HepG2 (cell line): ENCODE data around the gene ZNF488. TPM values are rescaled to one million over a fixed set of nuclear protein-coding genes. Genes with fewer than 3 reads are reported as not detected.

Experiments
- ATAC-seq: fragments of 200-7000 bp; cut with Tn5 transposase; 3 replicates; pipeline ENCODE4 v1.9.1; 2020; ENCODE audit warnings: mild to moderate bottlenecking, moderate library complexity
- BruUV-seq: library from RNA; stranded (reverse); fragments of 400-500 nt; replicated peaks from 2 replicates; lab custom pipeline; 2021; lab: Mats Ljungman, UMichigan
- CTCF ChIA-PET: fragments of 300-600 bp; formaldehyde crosslinking; extraction: SDS; loops from one replicate; lab custom pipeline; 2021; ENCODE audit warnings: low total read pairs, inconsistent platforms, low intra/inter-chr PET ratio; lab: Yijun Ruan, JAX
- POLR2A ChIA-PET: fragments of 350-600 bp; sonication (Branson Sonifier 250); formaldehyde crosslinking; loops from one replicate; lab custom pipeline; 2020; ENCODE audit warnings: antibody characterized with exemption, inconsistent platforms; lab: Yijun Ruan, JAX
- DNase-seq: peaks from one replicate; pipeline ENCODE4 v3.0.0-alpha.2; 2015; ENCODE audit warnings: low spot score
- FAIRE-seq: peaks from 3 replicates; lab custom pipeline; 2011; peaks lifted over from hg19 to GRCh38; lab: Jason Lieb, UNC
- H2AFZ ChIP-seq: one replicate; pipeline ENCODE4 v1.6.1; 2011; ENCODE audit warnings: low read length, inconsistent platforms
- H3K27ac ChIP-seq: fragments of 300-600 bp; 3 replicates; pipeline ENCODE4 v1.8.0; 2011; ENCODE audit warnings: mixed run types, mild to moderate bottlenecking, mixed read lengths, low read length, inconsistent platforms; ENCODE audit not compliant: insufficient read depth; ENCODE audit errors: extremely low read length
- H3K27me3 ChIP-seq, 2 experiments: fragments of 200-600 bp in 1 of 2; 2 replicates in 1 of 2; 3 replicates in 1 of 2; pipeline versions ENCODE4 v1.6.0 to v1.8.0; 2011; ENCODE audit warnings: low read length in 2 of 2, mild to moderate bottlenecking in 2 of 2, moderate library complexity in 2 of 2, inconsistent platforms in 1 of 2; ENCODE audit not compliant: insufficient read depth in 2 of 2, control insufficient read depth in 1 of 2
- H3K36me3 ChIP-seq, 2 experiments: fragments of 200-600 bp in 1 of 2; replicated peaks in 1 of 2; 2 replicates in 1 of 2; 3 replicates in 1 of 2; pipeline versions ENCODE4 v1.5.1 to v1.8.0; 2011; ENCODE audit warnings: low read length in 2 of 2, inconsistent platforms in 1 of 2; ENCODE audit not compliant: insufficient read depth in 2 of 2, control insufficient read depth in 1 of 2
- H3K4me1 ChIP-seq: 2 replicates; pipeline ENCODE4 v1.5.1; 2012; ENCODE audit warnings: low read length, inconsistent platforms; ENCODE audit not compliant: insufficient read depth
- H3K4me2 ChIP-seq: 2 replicates; pipeline ENCODE4 v1.6.0; 2011; ENCODE audit warnings: low read depth, low read length, inconsistent platforms
- H3K4me3 ChIP-seq, 3 experiments: fragments of 200-600 bp in 1 of 3; sonication (generic), shearing (Covaris generic) in 1 of 3; replicated peaks in 1 of 3; 2 replicates each; pipeline ENCODE4 v1.5.1; 2011 to 2016; ENCODE audit warnings: low read length in 3 of 3, inconsistent platforms in 2 of 3, low read depth in 2 of 3, mild to moderate bottlenecking in 2 of 3, control low read depth in 1 of 3, mixed read lengths in 1 of 3; ENCODE audit not compliant: insufficient read depth in 1 of 3
- H3K79me2 ChIP-seq: one replicate; pipeline ENCODE4 v1.6.1; 2011; ENCODE audit warnings: low read length, inconsistent platforms; ENCODE audit not compliant: insufficient read depth
- H3K9ac ChIP-seq: 2 replicates; pipeline ENCODE4 v1.6.0; 2011; ENCODE audit warnings: mild to moderate bottlenecking, low read depth, low read length, inconsistent platforms; ENCODE audit not compliant: insufficient read depth
- H3K9me3 ChIP-seq: 2 replicates; pipeline ENCODE4 v1.5.1; 2012; ENCODE audit warnings: mild to moderate bottlenecking, low read length
- H4K20me1 ChIP-seq: 2 replicates; pipeline ENCODE4 v1.6.0; 2011; ENCODE audit warnings: inconsistent platforms, mild to moderate bottlenecking, low read length, moderate library complexity; ENCODE audit not compliant: insufficient read depth
- DNMT3B ChIP-seq: conservative IDR thresholded peaks from 2 replicates; pipeline ENCODE4 v1.6.1; 2016; ENCODE audit warnings: missing biosample characterization, control low read depth
- HES4 ChIP-seq: sonication (generic); formaldehyde crosslinking; IDR thresholded peaks from 2 replicates; pipeline ENCODE4 v1.9.0; 2021; ENCODE audit warnings: mild to moderate bottlenecking, missing genetic modification reagents, borderline replicate concordance
- MYC ChIP-seq: sonication (generic); formaldehyde crosslinking; IDR thresholded peaks from 2 replicates; pipeline ENCODE4 v1.9.0; 2021; ENCODE audit warnings: missing genetic modification reagents, borderline replicate concordance
- NFYC ChIP-seq: IDR thresholded peaks from 2 replicates; pipeline ENCODE4 v1.6.1; 2016; ENCODE audit warnings: missing genetic modification reagents, missing compliant biosample characterization
- PHF21A ChIP-seq: sonication (generic); formaldehyde crosslinking; IDR thresholded peaks from 2 replicates; pipeline ENCODE4 v1.5.0; 2020; ENCODE audit warnings: mild to moderate bottlenecking, missing genetic modification reagents
- TEAD3 ChIP-seq: optimal IDR thresholded peaks from 2 replicates; pipeline ENCODE3; 2016; ENCODE audit warnings: borderline replicate concordance
- ZBTB7A ChIP-seq: sonication (generic); formaldehyde crosslinking; IDR thresholded peaks from 2 replicates; pipeline ENCODE4 v1.8.0; 2022; ENCODE audit warnings: mild to moderate bottlenecking, missing genetic modification reagents
- ZFP1 ChIP-seq: IDR thresholded peaks from 2 replicates; pipeline ENCODE4 v1.6.1; 2016
- ZNF232 ChIP-seq: sonication (generic); formaldehyde crosslinking; IDR thresholded peaks from 2 replicates; pipeline ENCODE4 v1.4.0; 2020; ENCODE audit warnings: missing genetic modification reagents, borderline replicate concordance
- ZNF274 ChIP-seq: sonication (generic); formaldehyde crosslinking; IDR thresholded peaks from 2 replicates; pipeline ENCODE4 v1.5.1; 2020; ENCODE audit warnings: mild to moderate bottlenecking, missing genetic modification reagents
- ZNF552 ChIP-seq: sonication (generic); formaldehyde crosslinking; IDR thresholded peaks from 2 replicates; pipeline ENCODE4 v1.9.0; 2022; ENCODE audit warnings: missing genetic modification reagents, mild to moderate bottlenecking, borderline replicate concordance
- WGBS: methylation state at CpG from one replicate; pipeline ENCODE4 v1.1.6; 2017; ENCODE audit warnings: low lambda C conversion rate; 5-methylcytosine and 5-hydroxymethylcytosine counted together
- in situ Hi-C: cut with HindIII; loops from 2 replicates; pipeline ENCODE4 v1.10.0; 2017; ENCODE audit warnings: low pct_unique_long_range_greater_than_20kb; ENCODE audit not compliant: extremely low pct_ligation_motif_present
- intact Hi-C: fragments of 100-400 bp; cut with micrococcal nuclease; formaldehyde crosslinking; loops from one replicate; pipeline ENCODE4 v1.10.0; 2022; ENCODE audit not compliant: unreplicated experiment
- polyA plus RNA-seq, 8 experiments: library from polyadenylated mRNA; depleted of rRNA in 3 of 8; stranded (reverse) in 7 of 8; unstranded in 1 of 8; fragments of >200 nt; fragmentation: Illumina TruSeq in 4 of 8; extraction: Trizol in 4 of 8; gene quantifications; 2 replicates each; pipeline versions ENCODE4 v1.2.1 to v1.2.3, GENCODE V29; 2011 to 2016; ENCODE audit warnings: low read depth in 4 of 8, missing spikeins in 1 of 8, mixed read lengths in 1 of 8; ENCODE audit not compliant: insufficient read depth in 1 of 8
- total RNA-seq, 5 experiments: library from RNA; depleted of rRNA; stranded (reverse); fragments of >200 nt; fragmentation: Illumina TruSeq; extraction: Trizol; gene quantifications; 2 replicates each; pipeline ENCODE4 v1.2.3, GENCODE V29; 2016; ENCODE audit warnings: low read depth in 1 of 5
- TF ChIP-seq, protein P1 (sequence below): sonication (generic); formaldehyde crosslinking; conservative IDR thresholded peaks from 2 replicates; pipeline ENCODE4 v1.4.0; 2020; ENCODE audit warnings: missing genetic modification reagents
- TF ChIP-seq, protein P2 (sequence below): sonication (generic); formaldehyde crosslinking; IDR thresholded peaks from 2 replicates; pipeline ENCODE4 v1.4.0; 2020; ENCODE audit warnings: missing genetic modification reagents, borderline replicate concordance
- TF ChIP-seq, protein P3 (sequence below): IDR thresholded peaks from 2 replicates; pipeline ENCODE4 v1.4.0; 2020; ENCODE audit warnings: mild to moderate bottlenecking, missing genetic modification reagents
- TF ChIP-seq, protein P4 (sequence below): sonication (generic); formaldehyde crosslinking; IDR thresholded peaks from 2 replicates; pipeline ENCODE4 v1.4.0; 2020; ENCODE audit warnings: missing genetic modification reagents

The ZNF488 gene
- total and polyA plus RNA-seq, 2 of the 13 experiments (the other 11 are each of a cell fraction or from before 2014, with no cell fraction given): 0.13 to 0.15 TPM

DNA sequence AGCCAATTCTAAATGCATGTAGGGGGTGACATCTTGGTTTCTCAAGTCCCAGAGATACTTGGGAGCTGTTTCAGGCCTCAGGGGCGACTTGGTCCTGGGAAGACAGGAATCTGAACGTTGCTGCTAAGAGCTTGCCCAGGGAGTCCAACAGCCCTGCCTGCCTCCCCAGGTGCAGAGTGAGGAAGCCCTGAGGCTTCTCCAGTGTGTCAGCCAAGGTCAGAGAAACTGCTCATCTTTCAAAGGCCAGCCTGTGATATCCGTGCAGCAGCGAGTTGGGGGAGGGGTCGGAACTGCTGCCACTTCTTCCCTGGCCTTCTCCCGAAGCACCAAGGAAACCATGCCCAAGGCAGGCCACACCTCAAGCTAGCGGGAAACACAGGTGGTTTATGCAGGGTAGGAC lies 52.1 kb downstream of the ZNF488 start:
- Histone ChIP-seq H3K9ac (no peak overlapping the region), H3K27me3 (0 out of 5 replicates have a peak, but pooled peaks cover 0 to 5% of the 10 kb centered on the region in 2 experiments), H3K4me1 (peaks cover 8% of the 10 kb centered on the region; the same call in 1 of the 2 replicates), H2AFZ (no peak overlapping the region), H4K20me1 (no peaks in the 10 kb centered on the region), H3K27ac (no peak overlapping the region), H3K4me3 (no peak overlapping the region), H3K79me2 (no peaks in the 10 kb centered on the region), H3K4me2 (no peak overlapping the region), H3K36me3 (no peaks in the 10 kb centered on the region), H3K9me3 (no peaks in the 10 kb centered on the region)
- FAIRE-seq (no peak), DNase-seq (no peak), ATAC-seq (no peak)
- no TSS peak for BruUV-seq
- in situ Hi-C loops (no loop called here), intact Hi-C loops (no loop called here)
- 10% methylated on average over 3 of the region's 7 CpGs for WGBS
- ChIA-PET CTCF (no interaction called here), POLR2A (no interaction called here)
- TF ChIP-seq ZBTB7A (no peak), DNMT3B (no peak), ZFP1 (CRISPR knock-in tag) (no peak), ZNF552 (CRISPR knock-in tag) (no peak), HES4 (CRISPR knock-in tag) (no peak), ZNF232 (CRISPR knock-in tag) (no peak), PHF21A (CRISPR knock-in tag) (no peak), ZNF274 (no peak), MYC (no peak), NFYC (CRISPR knock-in tag) (no peak), TEAD3 (CRISPR knock-in tag) (no peak)
- TF ChIP-seq, protein P1, sequence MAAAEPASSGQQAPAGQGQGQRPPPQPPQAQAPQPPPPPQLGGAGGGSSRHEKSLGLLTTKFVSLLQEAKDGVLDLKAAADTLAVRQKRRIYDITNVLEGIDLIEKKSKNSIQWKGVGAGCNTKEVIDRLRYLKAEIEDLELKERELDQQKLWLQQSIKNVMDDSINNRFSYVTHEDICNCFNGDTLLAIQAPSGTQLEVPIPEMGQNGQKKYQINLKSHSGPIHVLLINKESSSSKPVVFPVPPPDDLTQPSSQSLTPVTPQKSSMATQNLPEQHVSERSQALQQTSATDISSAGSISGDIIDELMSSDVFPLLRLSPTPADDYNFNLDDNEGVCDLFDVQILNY (CRISPR knock-in tag): no peak
- TF ChIP-seq, protein P2, sequence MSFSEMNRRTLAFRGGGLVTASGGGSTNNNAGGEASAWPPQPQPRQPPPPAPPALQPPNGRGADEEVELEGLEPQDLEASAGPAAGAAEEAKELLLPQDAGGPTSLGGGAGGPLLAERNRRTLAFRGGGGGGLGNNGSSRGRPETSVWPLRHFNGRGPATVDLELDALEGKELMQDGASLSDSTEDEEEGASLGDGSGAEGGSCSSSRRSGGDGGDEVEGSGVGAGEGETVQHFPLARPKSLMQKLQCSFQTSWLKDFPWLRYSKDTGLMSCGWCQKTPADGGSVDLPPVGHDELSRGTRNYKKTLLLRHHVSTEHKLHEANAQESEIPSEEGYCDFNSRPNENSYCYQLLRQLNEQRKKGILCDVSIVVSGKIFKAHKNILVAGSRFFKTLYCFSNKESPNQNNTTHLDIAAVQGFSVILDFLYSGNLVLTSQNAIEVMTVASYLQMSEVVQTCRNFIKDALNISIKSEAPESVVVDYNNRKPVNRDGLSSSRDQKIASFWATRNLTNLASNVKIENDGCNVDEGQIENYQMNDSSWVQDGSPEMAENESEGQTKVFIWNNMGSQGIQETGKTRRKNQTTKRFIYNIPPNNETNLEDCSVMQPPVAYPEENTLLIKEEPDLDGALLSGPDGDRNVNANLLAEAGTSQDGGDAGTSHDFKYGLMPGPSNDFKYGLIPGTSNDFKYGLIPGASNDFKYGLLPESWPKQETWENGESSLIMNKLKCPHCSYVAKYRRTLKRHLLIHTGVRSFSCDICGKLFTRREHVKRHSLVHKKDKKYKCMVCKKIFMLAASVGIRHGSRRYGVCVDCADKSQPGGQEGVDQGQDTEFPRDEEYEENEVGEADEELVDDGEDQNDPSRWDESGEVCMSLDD: no peak
- TF ChIP-seq, protein P3, sequence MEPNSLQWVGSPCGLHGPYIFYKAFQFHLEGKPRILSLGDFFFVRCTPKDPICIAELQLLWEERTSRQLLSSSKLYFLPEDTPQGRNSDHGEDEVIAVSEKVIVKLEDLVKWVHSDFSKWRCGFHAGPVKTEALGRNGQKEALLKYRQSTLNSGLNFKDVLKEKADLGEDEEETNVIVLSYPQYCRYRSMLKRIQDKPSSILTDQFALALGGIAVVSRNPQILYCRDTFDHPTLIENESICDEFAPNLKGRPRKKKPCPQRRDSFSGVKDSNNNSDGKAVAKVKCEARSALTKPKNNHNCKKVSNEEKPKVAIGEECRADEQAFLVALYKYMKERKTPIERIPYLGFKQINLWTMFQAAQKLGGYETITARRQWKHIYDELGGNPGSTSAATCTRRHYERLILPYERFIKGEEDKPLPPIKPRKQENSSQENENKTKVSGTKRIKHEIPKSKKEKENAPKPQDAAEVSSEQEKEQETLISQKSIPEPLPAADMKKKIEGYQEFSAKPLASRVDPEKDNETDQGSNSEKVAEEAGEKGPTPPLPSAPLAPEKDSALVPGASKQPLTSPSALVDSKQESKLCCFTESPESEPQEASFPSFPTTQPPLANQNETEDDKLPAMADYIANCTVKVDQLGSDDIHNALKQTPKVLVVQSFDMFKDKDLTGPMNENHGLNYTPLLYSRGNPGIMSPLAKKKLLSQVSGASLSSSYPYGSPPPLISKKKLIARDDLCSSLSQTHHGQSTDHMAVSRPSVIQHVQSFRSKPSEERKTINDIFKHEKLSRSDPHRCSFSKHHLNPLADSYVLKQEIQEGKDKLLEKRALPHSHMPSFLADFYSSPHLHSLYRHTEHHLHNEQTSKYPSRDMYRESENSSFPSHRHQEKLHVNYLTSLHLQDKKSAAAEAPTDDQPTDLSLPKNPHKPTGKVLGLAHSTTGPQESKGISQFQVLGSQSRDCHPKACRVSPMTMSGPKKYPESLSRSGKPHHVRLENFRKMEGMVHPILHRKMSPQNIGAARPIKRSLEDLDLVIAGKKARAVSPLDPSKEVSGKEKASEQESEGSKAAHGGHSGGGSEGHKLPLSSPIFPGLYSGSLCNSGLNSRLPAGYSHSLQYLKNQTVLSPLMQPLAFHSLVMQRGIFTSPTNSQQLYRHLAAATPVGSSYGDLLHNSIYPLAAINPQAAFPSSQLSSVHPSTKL: no peak
- TF ChIP-seq, protein P4, sequence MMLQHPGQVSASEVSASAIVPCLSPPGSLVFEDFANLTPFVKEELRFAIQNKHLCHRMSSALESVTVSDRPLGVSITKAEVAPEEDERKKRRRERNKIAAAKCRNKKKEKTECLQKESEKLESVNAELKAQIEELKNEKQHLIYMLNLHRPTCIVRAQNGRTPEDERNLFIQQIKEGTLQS (CRISPR knock-in tag): no peak
